AG10803 (cell line): ENCODE data around the gene LOXL1.

Experiments
- DNase-seq: peaks from one replicate; pipeline ENCODE4 v3.0.0; 2010; ENCODE audit warnings: low read depth
- H3K4me3 ChIP-seq: 2 replicates; pipeline ENCODE4 v1.5.1; 2011; ENCODE audit warnings: mild to moderate bottlenecking, low read length, control low read depth
- CTCF ChIP-seq: conservative IDR thresholded peaks from 2 replicates; pipeline ENCODE4 v1.5.1; 2011; ENCODE audit warnings: mild to moderate bottlenecking, low read length, control low read depth, inconsistent platforms

LOXL1 gene

GRCh38 chr15:73886717-73887345 lies 39.4 kb upstream of the LOXL1 start:
- no peak for DNase-seq
- no peak overlapping the region for H3K4me3 ChIP-seq
- no peak for TF ChIP-seq CTCF

- H3K4me3 ChIP-seq: no peak overlapping the region
- DNase-seq: no peak
- TF ChIP-seq CTCF: no peak
Measured at GRCh38 chr15:73887481-73887880, 38.8 kb upstream of the LOXL1 start.

GRCh38 chr15:73888224-73889041 lies 37.8 kb upstream of the LOXL1 start:
- TF ChIP-seq CTCF: no peak
- DNase-seq: no peak
- H3K4me3 ChIP-seq: no peak overlapping the region

GRCh38 chr15:73889053-73889761 lies 37.1 kb upstream of the LOXL1 start:
- H3K4me3 ChIP-seq: no peak overlapping the region
- no peak for TF ChIP-seq CTCF
- no peak for DNase-seq

- DNase-seq: no peak
- no peak for TF ChIP-seq CTCF
- H3K4me3 ChIP-seq: no peak overlapping the region
Measured at GRCh38 chr15:73889762-73890124, 36.5 kb upstream of the LOXL1 start.

- no peak for TF ChIP-seq CTCF
- DNase-seq: no peak
- H3K4me3 ChIP-seq: no peak overlapping the region
Measured at GRCh38 chr15:73891328-73892315, 34.6 kb upstream of the LOXL1 start.
